GM19467 (cell line): ENCODE measurements around the gene MGME1.

ENCODE experiments used
- ATAC-seq: cut with Tn5 transposase; IDR thresholded peaks from one replicate; pipeline ENCODE4 v1.9.1; 2021; ENCODE audit warnings: mild to moderate bottlenecking, moderate library complexity; ENCODE audit not compliant: unreplicated experiment

MGME1 gene

DNA sequence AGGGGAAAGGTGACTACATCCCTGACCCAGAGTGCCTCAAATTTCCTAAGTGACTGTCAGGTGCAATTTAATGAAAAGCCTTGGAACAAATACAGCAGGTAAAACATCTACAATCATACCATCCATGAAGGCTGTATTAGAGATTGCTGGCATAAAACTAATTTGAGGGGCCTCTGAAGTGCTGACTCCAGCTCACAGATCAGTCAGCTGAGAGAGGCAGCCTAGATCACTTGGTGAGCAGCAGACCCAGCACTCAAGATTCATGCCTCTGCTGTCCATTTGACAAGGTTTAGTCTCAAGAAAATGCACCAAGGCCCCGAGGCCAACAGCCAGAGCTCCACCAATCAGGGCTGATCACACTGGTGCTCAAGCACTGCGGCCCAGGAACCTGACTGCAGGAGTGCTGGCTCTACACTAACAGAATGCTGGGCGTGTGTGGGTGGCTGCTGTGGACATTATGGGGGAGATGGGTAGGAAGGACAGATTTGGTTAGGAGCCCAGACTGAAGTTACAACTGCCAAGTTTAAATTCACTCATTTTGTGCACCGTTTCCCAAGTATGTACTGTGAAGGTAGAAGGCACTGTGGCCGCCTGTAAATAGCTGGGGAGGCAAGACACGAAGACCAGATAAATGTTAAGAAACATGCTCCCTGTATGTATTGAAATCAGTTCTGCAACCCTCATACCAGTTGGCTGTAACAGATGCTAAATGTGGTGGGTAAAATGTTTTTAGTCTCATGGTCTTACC lies 28.4 kb upstream of the MGME1 start:
- ATAC-seq, result no peak

DNA sequence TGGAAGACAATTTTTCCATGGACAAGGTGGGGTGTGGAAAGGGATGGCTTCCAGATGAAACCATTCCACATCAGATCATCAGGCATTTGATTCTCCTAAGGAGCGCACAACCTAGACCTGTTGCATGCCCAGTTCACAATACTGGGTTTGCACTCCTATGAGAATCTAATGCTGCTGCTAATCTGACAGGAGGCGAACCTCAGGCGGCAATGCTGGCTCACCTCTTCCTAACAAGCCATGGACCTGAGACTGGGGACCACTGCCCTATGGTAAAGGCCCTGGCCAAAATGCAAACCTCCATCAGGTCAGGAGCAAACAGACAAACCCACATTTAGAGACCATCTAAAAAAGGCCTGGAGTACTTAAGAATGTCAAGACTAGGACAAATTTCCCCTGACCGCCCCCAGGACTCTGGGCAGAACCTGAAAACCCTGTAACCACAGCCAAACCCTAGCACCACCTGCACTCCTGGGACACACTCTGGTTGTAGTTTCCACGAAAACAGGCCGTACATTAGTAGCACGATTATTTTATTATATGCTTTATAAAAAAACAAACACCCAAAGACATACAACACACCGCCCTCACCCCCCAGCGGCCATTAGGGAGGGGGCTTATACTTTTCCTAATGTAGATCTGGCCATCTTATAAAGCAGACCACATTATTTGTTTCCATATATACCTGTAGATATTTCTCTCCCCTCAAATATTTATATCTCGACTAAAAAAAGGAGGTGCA lies 27.6 kb upstream of the MGME1 start:
- ATAC-seq, result no peak

DNA sequence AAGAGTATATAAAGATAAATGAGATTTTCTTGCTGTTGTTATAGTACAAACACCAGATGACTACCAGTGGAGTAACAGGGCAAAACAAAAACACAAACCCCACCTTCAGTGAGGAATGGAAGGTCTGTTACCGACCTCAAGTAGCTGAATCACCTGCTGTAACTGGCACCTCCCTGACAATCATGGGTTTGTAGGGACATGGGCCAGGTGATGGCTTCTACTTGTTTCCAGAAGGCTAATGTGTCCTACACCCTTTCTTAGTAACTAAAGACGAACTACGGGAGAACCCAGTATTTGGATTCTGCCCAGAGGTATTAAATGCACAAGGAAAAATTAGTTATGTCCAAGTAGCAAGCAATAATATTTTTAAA lies 27.0 kb upstream of the MGME1 start:
- ATAC-seq, result no peak

DNA sequence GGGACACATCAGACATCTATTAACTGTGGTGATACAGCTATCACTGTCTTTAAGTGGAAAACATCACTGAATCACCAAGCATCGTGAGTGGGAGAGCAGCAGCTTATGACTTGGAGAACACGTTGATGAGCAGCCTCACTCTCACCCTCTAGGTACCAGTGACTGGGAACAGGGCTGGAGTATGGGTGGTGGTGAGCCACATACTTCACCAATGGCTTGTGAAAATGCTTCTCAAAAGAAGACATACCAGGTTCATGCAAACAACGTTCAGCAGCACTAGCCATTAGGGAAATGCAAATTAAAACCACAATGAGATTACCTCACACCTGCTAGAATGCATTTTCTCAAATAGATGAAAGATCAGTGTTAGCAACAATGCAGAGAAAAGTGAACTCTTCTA lies 25.5 kb upstream of the MGME1 start:
- peak; percentile 69 for ATAC-seq

DNA sequence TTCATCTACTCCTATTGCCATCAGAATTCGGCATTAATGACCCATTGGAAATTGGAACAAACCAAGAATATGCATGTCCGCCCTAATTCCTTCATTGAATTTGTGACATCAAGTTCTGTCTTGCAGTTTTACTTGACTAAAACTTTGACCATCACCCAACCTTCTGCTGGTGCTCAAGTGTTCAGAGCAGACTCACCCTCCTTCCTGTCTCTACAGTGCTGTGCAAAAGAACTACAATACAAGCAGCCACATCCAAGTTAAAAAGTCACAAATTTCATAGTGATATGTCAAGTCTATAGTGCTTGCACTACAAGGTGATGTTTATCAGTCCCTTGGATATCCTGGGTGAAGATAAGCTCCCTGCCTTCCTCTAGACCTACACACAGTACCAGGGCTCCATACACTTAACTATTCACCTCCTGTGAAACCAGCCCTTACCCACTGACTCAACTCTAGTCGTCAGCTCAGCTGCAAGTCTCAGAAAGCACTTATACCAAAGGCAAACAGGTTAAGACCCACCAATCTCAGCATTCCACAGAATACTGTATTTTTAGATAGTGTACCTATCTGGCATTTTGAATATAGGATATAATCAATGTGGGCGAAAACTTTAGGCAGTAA lies 23.9 kb upstream of the MGME1 start:
- ATAC-seq, result no peak

DNA sequence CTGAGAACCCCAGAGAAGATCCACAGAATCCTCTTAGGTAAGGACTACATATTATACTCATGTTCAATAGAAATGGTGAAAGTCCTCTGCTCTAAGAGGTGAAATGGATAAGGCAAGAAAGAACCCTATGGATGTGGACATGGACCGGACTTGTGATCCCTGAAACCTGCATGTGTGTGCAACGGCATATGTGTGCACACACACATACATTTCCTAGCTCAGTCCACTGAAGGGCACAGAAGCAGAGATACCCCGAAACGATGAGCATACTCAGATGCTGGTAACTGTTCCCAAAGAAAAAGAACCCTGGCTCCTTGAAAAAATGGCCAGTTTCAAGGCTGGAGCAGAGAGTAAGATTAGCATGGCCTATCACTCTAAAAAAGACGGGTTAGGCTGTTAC lies 22.8 kb upstream of the MGME1 start:
- ATAC-seq, result no peak

GRCh38 chr20:17946572-17947473 lies 22.0 kb upstream of the MGME1 start:
- no peak for ATAC-seq

DNA sequence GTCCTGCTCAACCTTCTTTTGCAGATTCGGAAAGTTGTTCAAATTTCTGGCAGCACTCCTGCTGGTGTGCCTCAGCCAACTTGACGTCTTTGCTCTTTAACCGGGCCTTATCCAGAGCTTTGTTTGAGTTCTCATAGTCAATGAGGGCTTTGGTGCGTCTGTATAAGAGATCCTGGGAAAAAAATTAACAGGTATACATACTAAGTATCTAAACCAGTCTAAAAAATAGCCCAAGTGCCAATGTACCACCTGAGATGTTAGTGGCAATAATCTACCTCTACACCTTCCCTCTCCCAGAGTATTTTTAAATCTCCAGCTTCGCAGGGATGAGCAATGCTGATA lies 21.4 kb upstream of the MGME1 start:
- ATAC-seq, result no peak

DNA sequence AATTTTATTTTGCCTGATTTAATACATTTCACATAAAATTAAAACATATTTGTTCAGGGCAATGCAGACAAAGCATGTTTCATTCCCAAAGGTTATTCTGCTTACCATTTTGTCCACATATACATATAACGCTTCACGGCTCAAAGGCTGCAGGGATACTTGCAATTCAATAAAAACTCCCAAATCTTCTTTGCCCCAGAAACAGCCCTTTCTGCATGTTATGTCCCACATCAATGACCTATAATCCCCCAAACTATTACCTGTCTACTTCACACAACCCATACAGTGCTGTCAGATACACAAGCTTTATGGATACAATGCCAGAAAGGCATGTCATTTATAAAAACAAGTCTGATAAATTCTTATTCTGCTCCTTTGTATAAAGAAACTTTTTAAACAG lies 20.4 kb upstream of the MGME1 start:
- ATAC-seq, result no peak

DNA sequence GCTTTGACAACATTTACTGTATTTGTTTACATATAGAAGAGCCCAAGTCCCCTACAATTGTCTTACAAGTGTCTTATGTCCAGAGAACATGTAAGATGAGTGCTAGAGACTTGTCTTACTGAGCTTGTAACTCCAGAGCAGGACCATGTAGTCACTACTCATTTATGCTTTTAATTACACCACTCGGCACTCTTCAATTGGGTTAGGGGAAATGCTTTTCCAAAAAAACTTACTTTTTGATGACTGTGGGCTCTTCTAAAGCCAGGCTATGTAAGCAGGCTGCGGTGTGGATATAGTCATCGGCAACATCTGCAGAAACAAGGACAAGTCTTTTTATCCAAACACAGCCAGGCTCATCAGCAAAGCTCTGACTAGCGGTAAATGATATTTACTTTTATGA lies 18.9 kb upstream of the MGME1 start:
- ATAC-seq, result no peak

DNA sequence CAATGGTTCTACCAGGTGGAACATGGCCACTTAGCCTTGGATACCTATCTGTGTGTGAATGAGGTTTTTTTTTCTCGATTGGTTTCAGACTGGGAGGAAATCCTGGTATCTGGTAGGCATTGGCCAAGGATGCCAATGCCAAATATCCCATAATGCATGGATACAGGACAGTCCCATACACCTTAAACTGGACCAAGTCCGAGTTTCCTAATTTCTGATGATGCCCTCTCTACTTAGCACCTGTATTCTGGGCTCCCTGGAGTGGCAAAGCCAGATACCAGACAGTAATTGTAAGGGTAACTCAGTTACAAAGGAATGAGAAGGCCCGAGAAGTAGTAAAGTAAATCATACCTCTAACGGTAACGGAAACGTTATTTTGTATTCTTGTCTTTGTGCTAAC lies 18.1 kb upstream of the MGME1 start:
- no peak for ATAC-seq

DNA sequence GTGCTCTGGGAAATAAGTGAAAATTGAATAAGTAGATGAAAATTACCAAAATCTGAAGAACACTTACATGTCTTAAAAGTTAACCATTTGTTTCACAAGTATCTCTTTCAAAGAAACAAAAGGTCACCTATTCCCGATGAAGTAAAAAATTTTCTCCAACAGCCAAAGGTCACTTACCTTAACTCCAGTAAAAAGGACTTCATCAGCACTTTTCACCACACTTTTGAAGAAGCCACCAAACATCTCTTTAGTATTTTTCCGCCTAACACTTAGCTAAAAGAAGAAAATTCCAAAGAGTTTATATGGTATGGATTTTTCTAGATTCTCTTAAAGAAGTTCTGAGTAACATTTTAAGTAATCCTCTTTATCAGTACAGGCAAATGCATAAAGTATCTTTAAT lies 17.5 kb upstream of the MGME1 start:
- ATAC-seq, result no peak

DNA sequence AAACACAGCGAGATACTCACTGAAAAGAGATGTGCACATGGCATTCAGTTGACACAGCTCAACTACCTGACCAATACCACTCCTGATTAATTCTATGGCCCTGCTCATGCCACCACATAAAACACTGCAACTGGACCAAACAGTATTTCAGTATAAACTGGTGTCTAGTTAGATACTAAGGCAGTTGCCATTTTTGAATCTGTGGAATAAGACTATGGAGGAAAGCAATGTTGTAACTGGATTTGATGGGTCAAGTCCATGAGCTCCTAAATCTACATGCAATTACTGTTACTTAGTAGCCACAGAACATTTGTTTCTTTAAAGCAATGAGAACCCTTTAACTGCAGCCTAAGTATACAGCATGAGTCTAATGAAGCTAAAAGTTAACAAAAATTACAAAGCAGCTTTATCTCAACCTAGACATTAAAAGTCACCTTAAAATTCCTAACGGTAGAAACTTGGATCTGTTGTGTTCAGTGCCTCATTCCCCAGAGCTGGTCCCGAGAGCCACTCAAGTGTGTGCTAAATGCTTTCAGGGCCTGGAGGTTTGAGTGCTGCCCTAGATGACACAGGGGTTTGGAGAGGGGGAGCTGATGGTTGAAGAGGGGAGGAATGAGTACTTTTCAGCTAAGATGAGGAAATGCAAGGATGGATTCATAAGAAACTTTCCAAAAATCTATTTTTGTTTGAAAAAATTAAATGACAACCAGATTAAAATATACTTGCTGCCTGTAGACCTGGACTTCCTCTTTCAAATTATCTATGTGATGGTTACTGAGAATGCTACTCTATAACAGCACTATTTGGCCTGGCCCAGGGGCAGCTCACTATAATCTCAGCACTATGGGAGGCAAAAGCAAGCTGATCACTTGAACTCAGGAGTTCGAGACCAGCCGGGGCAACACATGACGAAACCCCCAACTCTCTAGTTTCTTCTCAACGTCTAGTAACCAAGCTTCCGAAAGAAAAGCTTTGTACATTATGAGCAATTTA lies 15.8 kb upstream of the MGME1 start:
- no peak for ATAC-seq

DNA sequence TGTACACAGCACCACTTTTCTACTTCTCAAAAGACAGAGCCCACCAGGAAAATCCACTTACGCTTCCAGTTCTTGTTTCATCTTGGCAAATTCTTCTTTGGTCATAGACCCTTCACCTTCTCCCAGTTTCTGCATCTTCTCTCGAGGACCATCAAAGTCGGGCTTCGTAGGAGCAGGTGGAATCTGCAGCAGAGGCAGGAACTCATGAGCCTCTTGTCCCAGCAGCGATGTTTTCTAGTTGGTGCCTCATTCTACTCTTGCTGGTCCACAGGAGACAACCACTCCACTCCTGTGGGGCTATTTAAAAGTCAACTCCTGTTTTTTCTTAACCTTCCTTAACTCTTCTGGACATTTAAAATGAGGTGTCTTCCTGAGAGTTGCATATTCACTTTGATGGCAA lies 14.9 kb upstream of the MGME1 start:
- no peak for ATAC-seq

GRCh38 chr20:17955302-17955701 lies 13.5 kb upstream of the MGME1 start:
- no peak for ATAC-seq

DNA sequence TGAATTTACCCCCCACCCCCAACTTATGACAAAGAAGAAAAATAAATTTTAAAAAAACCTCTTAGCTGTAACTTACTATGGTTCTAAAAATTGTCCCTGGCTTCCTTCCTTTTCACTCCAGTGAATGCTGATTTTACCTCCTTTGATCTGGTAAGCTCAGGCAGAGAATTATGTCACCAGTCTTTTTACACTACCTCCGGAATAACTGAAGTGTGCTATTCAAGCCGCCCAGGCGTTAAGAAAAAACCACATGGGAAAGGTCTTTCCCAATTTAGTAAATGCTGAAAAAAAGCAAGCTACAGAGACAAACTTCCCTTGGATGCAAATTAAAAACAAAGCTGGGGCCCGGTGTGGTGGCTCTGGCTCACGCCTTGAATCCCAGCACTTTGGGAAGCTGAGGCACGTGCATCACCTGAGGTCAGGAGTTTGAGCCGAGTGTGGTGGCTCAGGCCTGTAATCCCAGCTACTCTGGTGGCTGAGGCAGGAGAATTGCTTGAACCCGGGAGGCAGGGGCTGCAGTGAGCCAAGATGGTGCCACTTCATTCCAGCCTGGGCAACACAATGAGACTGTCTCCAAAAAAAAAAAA lies 12.6 kb upstream of the MGME1 start:
- no peak for ATAC-seq

DNA sequence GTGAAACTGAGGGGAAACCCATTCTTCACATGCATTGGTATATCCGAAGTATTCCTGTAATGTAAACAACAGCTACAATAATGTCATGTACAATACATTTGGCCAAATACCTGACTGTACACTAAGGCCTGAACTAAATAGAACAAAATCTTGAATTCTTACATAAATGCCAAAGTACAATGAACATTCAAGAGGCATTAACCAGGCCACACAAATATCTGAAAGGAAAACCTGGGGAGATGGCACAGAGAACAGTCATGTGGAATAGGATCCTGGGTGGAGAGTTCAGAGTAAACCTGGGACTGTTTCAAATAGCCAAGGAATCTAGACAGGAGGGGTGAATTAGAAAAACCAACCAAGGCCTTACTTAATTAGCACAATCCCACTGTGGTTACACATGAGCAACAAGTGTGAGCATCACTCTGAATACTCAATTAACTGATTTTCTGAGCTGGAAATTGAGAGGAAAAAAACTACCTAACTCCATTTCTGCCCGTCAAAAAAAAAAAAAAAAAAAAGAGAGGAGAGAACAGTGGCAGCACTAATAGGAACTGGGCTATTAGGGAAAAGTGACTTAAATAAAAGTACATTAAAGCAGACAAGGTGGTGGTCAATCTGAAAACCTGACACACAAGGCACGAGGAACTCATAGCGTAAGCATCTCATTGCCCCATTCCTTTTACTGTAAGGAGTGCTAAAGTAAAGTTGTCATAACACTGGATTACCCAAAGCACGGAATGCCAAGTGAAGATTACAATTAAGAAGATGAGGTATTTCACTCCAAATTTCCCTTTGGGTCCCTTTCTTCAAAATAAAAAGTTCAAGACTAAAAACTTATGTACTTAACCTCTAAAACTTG lies 11.1 kb upstream of the MGME1 start:
- ATAC-seq, result no peak

GRCh38 chr20:17958373-17959256 lies 10.2 kb upstream of the MGME1 start:
- no peak for ATAC-seq
